Breast epithelium (tissue), 4 donors: ENCODE measurements around the gene FATE1. TPM values are rescaled to one million over a fixed set of nuclear protein-coding genes. Genes with fewer than 3 reads are reported as not detected.

ENCODE experiments used
- DNase-seq, 2 donors: peaks; one replicate each; pipeline ENCODE4 v3.0.0-alpha.2; 2019; ENCODE audit warnings: low spot score in 2 of 2
- H3K27ac ChIP-seq, 2 donors: fragments of 200-600 bp; sonication (generic) in 1 of 2; one replicate each; pipeline ENCODE4 v1.5.1; 2016 to 2019; ENCODE audit warnings: mild to moderate bottlenecking in 1 of 2
- H3K27me3 ChIP-seq, 2 donors: fragments of 200-600 bp; sonication (generic) in 1 of 2; one replicate each; pipeline versions ENCODE4 v1.5.1 to v1.6.0; 2017 to 2019; ENCODE audit warnings: control low read depth in 1 of 2, mild to moderate bottlenecking in 1 of 2
- H3K36me3 ChIP-seq: fragments of 200-600 bp; one replicate; pipeline ENCODE4 v1.5.1; 2019
- H3K4me1 ChIP-seq, 2 donors: fragments of 200-600 bp; sonication (generic); one replicate each; pipeline ENCODE4 v1.5.1; 2016 to 2019; ENCODE audit warnings: control low read depth in 1 of 2
- H3K4me3 ChIP-seq, 3 donors: fragments of 200-600 bp; sonication (generic); 1 replicate in 2 of 3; 2 replicates in 1 of 3; pipeline ENCODE4 v1.5.1; 2016 to 2019; ENCODE audit warnings: mild to moderate bottlenecking in 3 of 3, moderate library complexity in 2 of 3
- H3K9me3 ChIP-seq, 2 donors: fragments of 200-600 bp; sonication (generic) in 1 of 2; one replicate each; pipeline ENCODE4 v1.5.1; 2016 to 2019; ENCODE audit warnings: control low read depth in 1 of 2
- CTCF ChIP-seq, 3 donors: fragments of 450-650 bp; IDR thresholded peaks; one replicate each; pipeline ENCODE4 v1.5.1; 2016 to 2017; ENCODE audit warnings: antibody characterized with exemption in 3 of 3, mild to moderate bottlenecking in 3 of 3, moderate library complexity in 3 of 3
- POLR2A ChIP-seq: fragments of 450-650 bp; IDR thresholded peaks from one replicate; pipeline ENCODE4 v1.6.1; 2016; ENCODE audit warnings: antibody characterized with exemption, mild to moderate bottlenecking, moderate library complexity
- POLR2AphosphoS5 ChIP-seq, 3 donors: sonication (generic); formaldehyde crosslinking; IDR thresholded peaks; one replicate each; pipeline ENCODE4 v1.6.1; 2017; ENCODE audit warnings: antibody characterized with exemption in 3 of 3
- intact Hi-C: fragments of 100-400 bp; cut with DNase I; formaldehyde crosslinking; loops from one replicate; pipeline ENCODE4 v1.15.1; 2023; ENCODE audit warnings: low total_unique reads
- total RNA-seq, 3 donors: library from RNA; depleted of rRNA; stranded (reverse); fragments of >200 nt; gene quantifications; one replicate each; pipeline ENCODE4 v1.1.0, GENCODE V29; 2016

FATE1 gene
- total RNA-seq, 3 donors from 2014 or later, result not detected

GRCh38 chrX:151771726-151772125, 55.9 kb downstream of the FATE1 start:
- H3K27me3 ChIP-seq, result peaks cover 0 to 25% of the 10 kb centered on the region in 2 donors
- no peak overlapping the region for H3K27ac ChIP-seq
- H3K4me3 ChIP-seq, result no peak overlapping the region
- no peak for DNase-seq
- H3K4me1 ChIP-seq, result no peaks in the 10 kb centered on the region
- intact Hi-C loops, result no loop called here
- H3K36me3 ChIP-seq, result no peaks in the 10 kb centered on the region
- TF ChIP-seq POLR2A, result no peak
- no peak for TF ChIP-seq POLR2AphosphoS5 (IDR thresholded peaks at IDR 0.05)
- TF ChIP-seq CTCF (IDR thresholded peaks at IDR 0.05), result no peak
- H3K9me3 ChIP-seq, result peaks cover 0 to 5% of the 10 kb centered on the region in 2 donors

Other genes starting within 250 kb of the FATE1 start
- gene PASD1, start 152.4 kb upstream of the FATE1 start, total RNA-seq, result not detected
- gene PRRG3, start 20.6 kb upstream of the FATE1 start, total RNA-seq, result 1 to 10 TPM; 1.3 to 2.3 (median 1.8) TPM
- not detected for gene CNGA2, start 18.7 kb downstream of the FATE1 start, total RNA-seq
- not detected for gene MAGEA4, start 196.9 kb downstream of the FATE1 start, total RNA-seq